HUDEP-2 (cell line): ENCODE data around the gene ZIC1.

ENCODE experiments used
- DNase-seq, 76 experiments: peaks; one replicate each; lab custom pipeline; 2025; ENCODE audit not compliant: unreplicated experiment in 76 of 76; lab: John Stamatoyannopoulos, UW

Gene ZIC1

GRCh38 chr3:147408188-147409100 lies 721 bp upstream of the ZIC1 start:
- no peak for DNase-seq

GRCh38 chr3:147410116-147410525 lies 956 bp downstream of the ZIC1 start:
- no peak for DNase-seq

DNA sequence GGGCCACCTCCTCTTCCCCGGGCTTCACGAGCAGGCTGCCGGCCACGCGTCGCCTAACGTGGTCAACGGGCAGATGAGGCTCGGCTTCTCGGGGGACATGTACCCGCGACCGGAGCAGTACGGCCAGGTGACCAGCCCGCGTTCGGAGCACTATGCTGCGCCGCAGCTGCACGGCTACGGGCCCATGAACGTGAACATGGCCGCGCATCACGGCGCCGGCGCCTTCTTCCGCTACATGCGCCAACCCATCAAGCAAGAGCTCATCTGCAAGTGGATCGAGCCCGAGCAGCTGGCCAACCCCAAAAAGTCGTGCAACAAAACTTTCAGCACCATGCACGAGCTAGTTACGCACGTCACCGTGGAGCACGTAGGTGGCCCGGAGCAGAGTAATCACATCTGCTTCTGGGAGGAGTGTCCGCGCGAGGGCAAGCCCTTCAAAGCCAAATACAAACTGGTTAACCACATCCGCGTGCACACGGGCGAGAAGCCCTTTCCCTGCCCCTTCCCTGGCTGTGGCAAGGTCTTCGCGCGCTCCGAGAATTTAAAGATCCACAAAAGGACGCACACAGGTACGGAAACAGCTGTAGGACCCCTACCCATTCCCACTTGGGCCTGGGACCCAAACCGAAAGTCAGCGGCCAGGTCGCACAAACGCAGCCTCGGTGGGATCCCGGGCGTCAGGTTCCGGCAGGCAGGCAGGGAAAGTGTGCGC lies 1.5 kb downstream of the ZIC1 start:
- no peak for DNase-seq

DNA sequence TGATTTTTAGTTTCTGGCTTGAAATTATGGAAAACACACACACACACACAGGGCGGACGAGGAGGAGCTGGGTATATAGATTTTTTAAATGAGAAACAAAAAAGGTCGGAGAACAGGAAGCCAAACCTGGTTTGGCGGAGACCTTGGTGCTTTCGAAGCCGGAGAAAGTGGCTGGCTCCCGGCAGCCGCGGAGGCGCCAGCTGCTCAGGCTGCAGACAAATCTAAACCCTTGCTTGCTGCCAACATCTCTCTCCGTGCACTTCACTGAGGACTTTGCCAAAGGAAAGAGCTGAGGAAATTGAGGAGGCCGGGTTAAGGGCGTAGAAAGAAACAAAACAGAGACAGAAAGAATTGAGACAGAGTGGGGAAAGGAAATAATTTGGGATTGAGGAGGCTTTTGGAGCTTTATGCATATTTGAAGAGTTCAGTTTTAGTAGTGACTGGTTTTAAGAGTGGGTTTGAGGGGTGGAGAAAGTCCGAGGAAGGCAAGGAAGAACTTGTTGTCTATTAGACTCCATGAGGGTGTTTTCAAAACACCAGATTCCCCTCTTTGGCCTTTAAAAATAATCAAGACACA lies 2.2 kb downstream of the ZIC1 start:
- DNase-seq = no peak

GRCh38 chr3:147411815-147412241 lies 2.7 kb downstream of the ZIC1 start:
- no peak for DNase-seq

GRCh38 chr3:147412261-147412916 lies 3.2 kb downstream of the ZIC1 start:
- no peak for DNase-seq

DNA sequence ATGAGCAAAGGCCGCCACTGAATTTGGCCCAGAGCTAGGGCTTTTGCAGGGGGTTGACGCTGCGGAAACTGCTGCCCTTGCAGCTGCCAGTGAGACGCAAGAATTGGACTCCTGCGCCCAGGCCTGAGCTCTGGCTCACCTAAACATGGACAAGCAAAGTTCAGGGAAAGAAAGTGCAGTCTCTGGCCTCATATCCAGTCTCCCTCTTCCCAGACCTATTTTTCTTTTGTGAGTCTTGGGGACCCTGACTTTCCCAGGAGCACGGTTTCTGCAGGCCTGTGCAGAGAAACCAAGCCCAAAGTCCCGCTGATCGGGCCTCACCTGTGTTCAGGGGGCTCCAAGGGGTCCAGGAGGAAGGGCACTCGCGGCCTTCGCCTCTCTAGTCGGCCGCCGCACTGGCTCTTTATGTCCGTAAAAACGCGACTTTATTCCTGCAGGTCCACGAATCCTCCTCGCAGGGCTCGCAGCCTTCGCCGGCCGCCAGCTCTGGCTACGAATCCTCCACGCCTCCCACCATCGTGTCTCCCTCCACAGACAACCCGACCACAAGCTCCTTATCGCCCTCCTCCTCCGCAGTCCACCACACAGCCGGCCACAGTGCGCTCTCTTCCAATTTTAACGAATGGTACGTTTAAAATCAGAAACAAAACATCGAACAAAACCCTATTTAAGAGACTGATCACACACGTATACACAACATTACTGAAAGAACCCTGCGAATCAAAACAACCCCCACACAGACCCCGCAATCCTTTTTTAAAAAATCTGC lies 3.9 kb downstream of the ZIC1 start:
- peak in 1 of 76 experiments; percentile 8 for DNase-seq

GRCh38 chr3:147413686-147414389 lies 4.7 kb downstream of the ZIC1 start:
- no peak for DNase-seq

DNA sequence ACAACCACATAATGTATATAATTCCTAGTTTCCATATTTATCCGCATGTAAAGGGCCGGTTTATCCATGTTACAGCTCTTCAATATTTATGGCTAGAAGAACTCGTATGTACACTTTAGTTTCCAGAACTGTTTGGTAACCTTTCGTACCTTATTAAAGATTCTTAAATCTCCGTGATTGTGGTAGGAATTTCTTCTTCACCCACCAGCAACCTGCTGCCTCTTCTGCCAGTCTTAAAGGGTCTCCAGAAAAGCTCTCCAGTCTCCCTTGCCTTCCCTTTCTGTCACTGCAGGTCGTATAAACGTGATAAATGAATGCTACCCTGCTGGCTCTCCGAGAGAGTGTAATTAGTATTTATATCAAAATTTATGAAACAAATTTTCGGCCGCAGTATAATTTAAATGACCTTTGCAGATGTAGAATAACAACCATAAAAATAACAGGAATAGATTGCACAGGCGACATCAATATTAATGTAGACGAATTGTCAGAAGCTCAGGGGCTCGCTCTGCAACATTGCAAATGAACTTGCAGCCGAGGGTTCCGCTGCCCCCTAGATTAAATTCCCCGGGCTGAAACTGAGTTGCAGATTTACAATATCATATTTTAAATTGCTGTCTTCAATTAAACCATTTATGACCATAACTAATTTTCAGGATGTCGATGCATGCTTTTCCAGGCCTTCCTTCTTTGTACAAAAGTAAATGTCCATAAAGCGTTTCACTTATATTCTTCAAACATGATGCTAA lies 5.4 kb downstream of the ZIC1 start:
- no peak for DNase-seq

DNA sequence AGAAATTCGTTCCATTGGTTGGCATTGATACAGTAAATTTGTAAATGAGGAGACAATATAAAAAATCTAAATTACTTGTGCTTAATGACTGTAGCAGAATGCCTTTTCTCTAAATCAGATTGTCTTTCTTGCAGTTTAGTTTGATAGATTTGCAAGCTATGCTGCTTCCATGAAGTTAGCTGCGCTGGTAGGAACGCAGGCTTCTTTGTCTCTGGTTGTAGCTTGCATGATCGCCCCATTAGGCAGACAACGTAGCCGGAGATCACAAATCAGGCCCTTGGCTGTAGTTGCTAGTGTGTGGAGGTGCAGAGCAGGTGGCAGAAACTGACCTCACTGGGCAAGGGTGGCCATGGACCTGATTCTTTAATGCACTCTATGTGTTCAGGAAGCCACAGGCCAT lies 6.1 kb downstream of the ZIC1 start:
- DNase-seq = no peak

DNA sequence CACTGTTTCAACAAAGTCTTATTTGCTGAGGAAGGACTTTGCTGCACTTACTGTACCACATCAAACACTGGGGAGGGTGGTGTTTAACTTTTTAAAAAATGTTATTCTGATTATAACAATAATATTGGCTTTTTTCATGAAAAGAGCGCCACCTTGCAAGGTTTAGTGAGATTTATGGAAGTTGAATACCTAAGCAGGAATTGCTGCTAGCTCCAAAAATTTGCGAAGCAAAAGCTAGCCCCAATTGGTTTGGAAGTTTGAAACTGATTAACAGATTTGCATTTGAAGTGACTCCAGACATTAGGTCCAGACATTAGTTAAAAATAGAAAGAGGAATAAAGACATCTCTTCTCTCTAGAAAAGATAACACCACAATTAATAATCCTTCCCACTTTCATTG lies 6.7 kb downstream of the ZIC1 start:
- DNase-seq = no peak

DNA sequence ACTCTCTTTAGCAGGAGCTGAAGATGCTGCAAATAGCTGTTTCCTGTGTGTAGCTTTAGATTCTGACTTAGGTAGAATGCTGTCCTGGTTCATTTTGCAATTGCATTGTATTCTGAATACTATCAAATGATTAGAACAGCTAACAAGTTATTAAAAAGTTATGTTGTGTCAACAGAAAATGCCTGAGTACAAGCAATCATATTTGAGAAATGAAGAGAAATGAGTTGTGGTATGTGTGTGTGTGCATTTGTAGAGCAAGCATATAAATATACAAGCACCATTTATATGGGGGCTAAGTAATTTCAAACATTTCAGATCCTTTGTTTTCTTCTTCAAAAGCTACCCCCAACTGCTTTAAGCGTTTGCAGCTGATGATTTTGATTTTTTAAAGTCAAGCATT lies 7.8 kb downstream of the ZIC1 start:
- no peak for DNase-seq

DNA sequence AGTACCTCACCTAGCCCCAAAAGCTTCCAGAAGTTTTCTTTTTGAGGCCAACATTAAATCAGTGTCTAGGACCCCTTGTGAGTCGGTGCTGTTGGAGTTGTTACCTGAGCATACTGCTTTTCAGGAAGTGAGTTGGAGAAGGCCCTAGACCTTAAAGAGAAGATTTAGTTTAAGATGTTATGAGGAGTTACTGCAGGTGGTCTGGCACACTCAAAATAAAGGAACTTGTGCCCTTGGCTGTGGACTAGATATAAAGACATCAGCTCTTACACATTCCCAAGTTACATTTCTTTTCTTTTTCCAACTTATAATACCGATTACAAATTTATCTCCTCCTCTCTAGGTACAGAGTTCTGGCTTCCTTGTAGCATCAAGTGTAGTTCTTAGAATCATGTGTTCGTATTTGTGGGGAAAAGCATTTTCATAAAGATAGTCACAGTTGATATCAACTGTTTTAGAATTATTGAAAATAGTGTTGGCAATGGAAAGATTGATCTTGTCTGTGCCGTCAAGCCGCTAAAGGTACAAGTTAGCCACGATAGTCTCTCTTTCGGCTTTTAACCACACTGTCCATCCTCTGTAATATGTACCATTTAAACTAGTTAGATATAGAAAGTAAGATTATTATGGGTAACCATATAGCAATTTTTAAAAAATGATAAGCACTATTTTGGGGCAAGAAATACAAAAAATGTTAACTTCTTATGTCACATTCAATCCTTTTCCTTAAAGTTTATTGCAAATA lies 8.6 kb downstream of the ZIC1 start:
- DNase-seq = no peak

- no peak for DNase-seq
These were observed 9.2 kb downstream of the ZIC1 start for GRCh38 chr3:147418371-147418781.

DNA sequence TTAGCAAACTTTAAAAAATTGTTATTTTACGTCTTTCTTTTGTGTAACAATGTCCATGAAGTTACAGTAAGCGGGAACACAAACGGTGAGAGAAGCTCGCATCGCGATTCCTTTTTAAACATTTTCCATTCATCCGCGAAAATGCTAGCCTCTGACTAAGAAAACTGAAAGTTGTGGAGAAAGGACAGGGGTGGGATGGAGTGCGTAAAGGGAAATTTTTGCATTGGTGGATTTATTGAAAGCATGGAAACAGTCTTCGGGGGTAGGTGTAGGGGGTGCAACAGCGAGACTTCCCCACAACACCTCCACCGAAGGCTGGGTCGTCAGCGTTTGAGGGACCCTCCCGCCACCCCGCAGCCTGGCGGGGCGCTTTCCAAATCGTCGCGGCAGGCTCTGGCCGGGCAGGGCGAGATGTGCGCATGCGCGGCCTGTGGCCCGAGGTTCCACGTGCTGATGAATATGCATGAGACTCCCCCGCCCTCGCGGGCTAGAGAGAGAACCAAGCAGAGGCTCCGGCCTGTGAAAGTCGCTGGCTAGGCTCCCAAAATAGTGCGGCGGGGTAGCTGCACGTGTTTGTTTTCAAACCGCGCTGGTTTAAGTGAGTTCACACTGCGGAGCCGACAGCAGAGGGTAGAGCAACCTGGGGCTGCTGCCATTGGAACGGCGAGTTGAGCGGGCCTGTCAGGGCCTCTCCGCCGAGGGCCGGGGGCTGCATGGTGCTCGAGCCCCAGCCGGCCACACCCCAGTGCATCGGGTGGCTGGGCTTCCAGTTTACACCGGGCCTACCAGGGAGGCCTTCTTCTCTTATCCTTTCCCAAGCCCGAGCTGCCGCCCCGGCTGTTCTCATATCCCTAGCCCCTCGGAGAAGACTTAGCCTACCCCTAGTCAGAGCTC lies 9.9 kb downstream of the ZIC1 start:
- peak in 55 of 76 experiments; percentile 3 to 73 (median 40) for DNase-seq

- no peak for DNase-seq
These were observed 10.6 kb downstream of the ZIC1 start for GRCh38 chr3:147419781-147420224.
